Fibroblast of lung (primary cell): ENCODE data around the gene CACNG7. TPM values are rescaled to one million over a fixed set of nuclear protein-coding genes. Genes with fewer than 3 reads are reported as not detected.

Source experiments
- DNase-seq, 2 donors: peaks; one replicate each; pipeline versions ENCODE4 v3.0.0 to v3.0.0-alpha.2; 2010; ENCODE audit warnings: low read depth in 2 of 2
- H2AFZ ChIP-seq: 2 replicates; pipeline ENCODE4 v1.5.1; 2012; ENCODE audit warnings: low read length, control low read depth, inconsistent platforms
- H3K27ac ChIP-seq: 2 replicates; pipeline ENCODE4 v1.5.1; 2011; ENCODE audit warnings: low read length, control low read depth; ENCODE audit not compliant: insufficient read depth
- H3K27me3 ChIP-seq: 2 replicates; pipeline ENCODE4 v1.5.1; 2011; ENCODE audit warnings: mild to moderate bottlenecking, low read length; ENCODE audit not compliant: control insufficient read depth, insufficient read depth
- H3K36me3 ChIP-seq: 2 replicates; pipeline ENCODE4 v1.5.1; 2011; ENCODE audit warnings: low read length; ENCODE audit not compliant: control insufficient read depth, insufficient read depth
- H3K4me1 ChIP-seq: 2 replicates; pipeline ENCODE4 v1.5.1; 2011; ENCODE audit warnings: low read length; ENCODE audit not compliant: control insufficient read depth, insufficient read depth; ENCODE audit errors: extremely low read depth
- H3K4me2 ChIP-seq: 2 replicates; pipeline ENCODE4 v1.5.1; 2011; ENCODE audit warnings: low read length, control low read depth; ENCODE audit not compliant: insufficient read depth; ENCODE audit errors: extremely low read depth
- H3K4me3 ChIP-seq, 4 experiments: fragments of 200-600 bp in 1 of 4; sonication (generic) in 1 of 4; replicated peaks in 1 of 4; 2 replicates each; pipeline ENCODE4 v1.5.1; 2011 to 2016; ENCODE audit warnings: low read length in 4 of 4, low read depth in 3 of 4, mild to moderate bottlenecking in 3 of 4, control low read depth in 2 of 4, inconsistent platforms in 1 of 4, mixed read lengths in 1 of 4; ENCODE audit not compliant: insufficient read depth in 1 of 4; ENCODE audit errors: control extremely low read depth in 1 of 4
- H3K79me2 ChIP-seq: 2 replicates; pipeline ENCODE4 v1.5.1; 2012; ENCODE audit warnings: mild to moderate bottlenecking, low read length, inconsistent platforms; ENCODE audit not compliant: control insufficient read depth, insufficient read depth
- H3K9ac ChIP-seq: 2 replicates; pipeline ENCODE4 v1.5.1; 2011; ENCODE audit warnings: mild to moderate bottlenecking, low read length, control low read depth; ENCODE audit not compliant: insufficient read depth
- H3K9me3 ChIP-seq: 2 replicates; pipeline ENCODE4 v1.5.1; 2012; ENCODE audit warnings: low read depth, low read length; ENCODE audit not compliant: control insufficient read depth, insufficient read depth
- H4K20me1 ChIP-seq: 2 replicates; pipeline ENCODE4 v1.5.1; 2011; ENCODE audit warnings: low read length; ENCODE audit not compliant: control insufficient read depth, insufficient read depth; ENCODE audit errors: extremely low read depth
- CTCF ChIP-seq, 2 donors: IDR thresholded peaks in 1 of 2; conservative IDR thresholded peaks in 1 of 2; 1 replicate in 1 of 2; 2 replicates in 1 of 2; pipeline ENCODE4 v1.5.1; 2011 to 2012; ENCODE audit warnings: low read length in 2 of 2, control low read depth in 1 of 2, inconsistent platforms in 1 of 2, low read depth in 1 of 2, mild to moderate bottlenecking in 1 of 2
- EZH2 ChIP-seq: IDR thresholded peaks from 2 replicates; pipeline ENCODE4 v1.5.1; 2012; ENCODE audit warnings: low read length, control low read depth, mild to moderate bottlenecking; ENCODE audit errors: missing control alignments
- polyA plus RNA-seq, 2 donors: library from polyadenylated mRNA; depleted of rRNA in 1 of 2; stranded (reverse) in 1 of 2; unstranded in 1 of 2; fragments of >200 nt; gene quantifications; 2 replicates each; pipeline ENCODE4 v1.2.1, GENCODE V29; 2011 to 2012; ENCODE audit warnings: missing spikeins in 1 of 2
- total RNA-seq: library from RNA; depleted of rRNA; stranded (reverse); fragments of >200 nt; gene quantifications from 2 replicates; pipeline ENCODE4 v1.2.1, GENCODE V29; 2014

The CACNG7 gene
- total and polyA plus RNA-seq, 2 donors (not counting 1 experiment from before 2014, with no cell fraction given) = 0.17 to 0.68 TPM

- Histone ChIP-seq H3K4me1 (peaks cover 8% of the 10 kb centered on the region), H3K36me3 (peaks cover 3% of the 10 kb centered on the region), H3K79me2 (no peaks in the 10 kb centered on the region), H3K27me3 (peaks cover 43% of the 10 kb centered on the region), H3K9ac (peak overlapping the region; percentile 53), H3K4me2 (peak overlapping the region; percentile 97), H3K9me3 (no peaks in the 10 kb centered on the region), H4K20me1 (no peaks in the 10 kb centered on the region), H2AFZ (peak overlapping the region; percentile 85), H3K4me3 (peak overlapping the region; percentile 69 to 79 (median 76)), H3K27ac (peak overlapping the region; percentile 31)
- TF ChIP-seq CTCF (conservative IDR thresholded peaks at IDR 0.05 in 1 of 2, IDR thresholded peaks at IDR 0.05 in 1 of 2; ENCODE audit: low read depth in 1 of 2, low read length in 2 of 2) (no peak), EZH2 (no peak)
- DNase-seq = peak; percentile 82 to 87
These were observed 29.7 kb upstream of the CACNG7 start for GRCh38 chr19:53879140-53880081.

DNA sequence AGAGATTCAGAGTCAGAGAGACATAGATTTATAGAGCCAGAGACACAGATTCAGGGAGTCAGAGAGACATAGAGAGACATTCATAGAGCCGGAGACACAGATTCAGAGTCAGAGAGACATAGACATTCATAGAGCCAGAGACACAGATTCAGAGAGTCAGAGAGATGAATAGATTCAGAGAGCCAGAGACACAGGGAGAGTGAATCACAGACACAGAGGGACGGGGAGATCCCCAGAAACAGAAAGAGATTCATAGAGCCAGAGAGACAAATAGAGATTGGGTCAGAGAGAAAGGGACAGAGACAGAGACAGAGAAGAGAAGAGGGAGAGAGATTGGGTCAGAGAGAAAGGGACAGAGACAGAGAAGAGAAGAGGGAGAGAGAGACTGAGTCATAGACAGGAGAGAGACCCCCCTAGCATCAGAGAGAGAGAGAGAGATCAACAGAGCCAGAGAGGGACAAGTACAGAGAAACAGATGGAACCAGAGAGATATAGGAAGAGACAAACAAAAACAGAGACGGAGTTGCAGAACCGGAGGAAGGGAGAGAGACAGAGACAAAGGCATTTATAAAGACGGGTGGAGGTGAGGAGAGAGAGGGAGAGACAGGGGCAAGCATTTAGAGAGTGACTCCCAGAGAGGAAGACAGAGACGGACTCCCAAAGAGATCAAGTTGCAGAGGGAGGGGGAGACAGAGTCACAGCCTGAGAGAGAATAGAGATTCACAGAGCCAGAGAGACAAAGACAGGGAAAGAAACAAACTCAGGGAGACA is 28.2 kb upstream of the CACNG7 start:
- Histone ChIP-seq H3K9me3 (no peaks in the 10 kb centered on the region), H3K4me3 (peak overlapping the region in 2 of 4 experiments; percentile 22 to 48), H4K20me1 (no peaks in the 10 kb centered on the region), H3K27ac (no peak overlapping the region), H3K4me1 (peaks cover 8% of the 10 kb centered on the region), H3K79me2 (no peaks in the 10 kb centered on the region), H2AFZ (no peak overlapping the region), H3K36me3 (no peaks in the 10 kb centered on the region), H3K9ac (no peak overlapping the region), H3K4me2 (peak overlapping the region; percentile 64), H3K27me3 (peaks cover 47% of the 10 kb centered on the region)
- TF ChIP-seq CTCF (conservative IDR thresholded peaks at IDR 0.05 in 1 of 2, IDR thresholded peaks at IDR 0.05 in 1 of 2; ENCODE audit: low read depth in 1 of 2, low read length in 2 of 2) (no peak), EZH2 (no peak)
- DNase-seq = no peak
